Measurements from ENCODE around the gene OCA2.

Gene OCA2

DNA sequence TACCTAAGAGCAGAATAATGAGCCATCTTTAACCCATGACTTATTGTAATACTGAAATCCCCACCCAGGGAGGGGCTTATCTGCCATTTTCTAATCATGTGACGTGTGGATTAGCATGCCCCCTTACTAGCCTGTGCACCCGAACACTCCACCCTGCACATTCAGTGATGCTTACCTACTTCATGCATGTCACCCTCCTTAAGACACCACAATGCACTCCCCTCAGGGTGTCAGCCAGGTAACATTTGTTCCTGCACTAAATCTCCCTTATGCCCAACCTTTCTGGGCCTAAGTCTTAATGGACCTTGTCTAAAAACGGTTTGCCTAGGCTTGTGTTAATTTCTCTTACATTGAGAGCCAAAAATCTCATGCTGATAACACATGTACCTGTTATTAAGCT is 336.6 kb downstream of the OCA2 start:
- no peak overlapping the region for H3K4ac ChIP-seq (ENCODE audit: low read depth, low read length)

DNA sequence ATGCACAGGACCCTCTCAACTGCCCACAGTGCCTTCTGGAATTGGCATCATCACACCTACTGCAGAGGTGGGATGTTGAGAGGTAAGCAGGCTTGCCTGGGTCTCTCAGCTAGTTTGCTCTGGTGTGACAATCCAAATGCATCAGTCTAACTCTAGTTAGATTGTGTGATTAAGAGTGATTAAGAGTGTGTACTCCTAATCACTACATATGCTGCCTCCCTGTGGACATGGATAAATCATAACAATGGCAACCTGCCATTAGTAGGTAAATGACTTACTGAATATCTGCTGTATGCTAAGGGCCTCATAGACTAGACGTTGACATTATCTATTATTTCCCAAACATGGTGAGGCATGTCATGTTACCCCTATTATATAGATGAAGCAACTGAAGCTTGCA is 342.1 kb downstream of the OCA2 start:
- H3K4me3 ChIP-seq (ENCODE audit: low read depth, low read length): no peak overlapping the region
- no peak overlapping the region for H3K4ac ChIP-seq (ENCODE audit: low read depth, low read length)
- H3K79me2 ChIP-seq (ENCODE audit: control insufficient read depth, insufficient read depth, low read length, poor library complexity): no peaks in the 10 kb centered on the region
- no peaks in the 10 kb centered on the region for H3K79me1 ChIP-seq (ENCODE audit: low read length)
- no peak overlapping the region for H4K12ac ChIP-seq (ENCODE audit: low read depth, low read length)
- no peak overlapping the region for H2AK5ac ChIP-seq (ENCODE audit: low read length)
- peaks cover 2% of the 10 kb centered on the region for H3K9me3 ChIP-seq (ENCODE audit: insufficient read depth, low read depth, low read length)
- WGBS (ENCODE audit: extremely low coverage, insufficient coverage, insufficient read length): no CpG with 5 or more reads among the region's 1 CpG
- H3K18ac ChIP-seq (ENCODE audit: low read length): no peak overlapping the region
- no peak overlapping the region for H4K91ac ChIP-seq (ENCODE audit: low read depth, low read length)
- no peak overlapping the region for H2BK12ac ChIP-seq (ENCODE audit: low read length)
- no peak overlapping the region for H4K8ac ChIP-seq (ENCODE audit: low read depth, low read length)
- no peak for DNase-seq
- H3K9ac ChIP-seq (ENCODE audit: low read length): no peak overlapping the region
- H2BK120ac ChIP-seq (ENCODE audit: insufficient read depth, low read length, poor library complexity): no peak overlapping the region
- H2AFZ ChIP-seq (ENCODE audit: insufficient read depth, low read length, poor library complexity): no peak overlapping the region
- H3K36me3 ChIP-seq (ENCODE audit: control insufficient read depth in 1 of 2, insufficient read depth in 2 of 2, low read length in 2 of 2): no peaks in the 10 kb centered on the region
- no peak overlapping the region for H3K4me2 ChIP-seq (ENCODE audit: low read length)
- H3K4me1 ChIP-seq (ENCODE audit: control insufficient read depth in 1 of 2, insufficient read depth in 2 of 2, low read length in 2 of 2): no peaks in the 10 kb centered on the region
- H3K14ac ChIP-seq (ENCODE audit: low read length): no peak overlapping the region
- no peak overlapping the region for H2BK5ac ChIP-seq (ENCODE audit: low read depth, low read length, poor library complexity)
- H3K27ac ChIP-seq (ENCODE audit: low read depth, low read length): no peak overlapping the region
- no peaks in the 10 kb centered on the region for H3K27me3 ChIP-seq (ENCODE audit: insufficient read depth, low read length)
- H3K23ac ChIP-seq (ENCODE audit: low read length): no peak overlapping the region

More for the DNA sequence above, 336.6 kb downstream of the OCA2 start:
- no peaks in the 10 kb centered on the region for H3K27me3 ChIP-seq (ENCODE audit: insufficient read depth, low read length)
- no peak overlapping the region for H4K91ac ChIP-seq (ENCODE audit: low read depth, low read length)
- no peak overlapping the region for H2BK120ac ChIP-seq (ENCODE audit: insufficient read depth, low read length, poor library complexity)
- no peaks in the 10 kb centered on the region for H3K79me1 ChIP-seq (ENCODE audit: low read length)
- H2BK12ac ChIP-seq (ENCODE audit: low read length): no peak overlapping the region
- no peak overlapping the region for H2AK5ac ChIP-seq (ENCODE audit: low read length)
- no peak overlapping the region for H3K9ac ChIP-seq (ENCODE audit: low read length)
- no peak overlapping the region for H3K27ac ChIP-seq (ENCODE audit: low read depth, low read length)
- no peak overlapping the region for H3K4me3 ChIP-seq (ENCODE audit: low read depth, low read length)
- no peak overlapping the region for H3K4me2 ChIP-seq (ENCODE audit: low read length)
- no peak overlapping the region for H3K14ac ChIP-seq (ENCODE audit: low read length)
- H4K12ac ChIP-seq (ENCODE audit: low read depth, low read length): no peak overlapping the region
- no CpG with 5 or more reads among the region's 3 CpGs for WGBS (ENCODE audit: extremely low coverage, insufficient coverage, insufficient read length)
- no peak overlapping the region for H3K23ac ChIP-seq (ENCODE audit: low read length)
- H3K18ac ChIP-seq (ENCODE audit: low read length): no peak overlapping the region
- H3K9me3 ChIP-seq (ENCODE audit: insufficient read depth, low read depth, low read length): peaks cover 2% of the 10 kb centered on the region
- H3K79me2 ChIP-seq (ENCODE audit: control insufficient read depth, insufficient read depth, low read length, poor library complexity): no peaks in the 10 kb centered on the region
- H2AFZ ChIP-seq (ENCODE audit: insufficient read depth, low read length, poor library complexity): no peak overlapping the region
- no peaks in the 10 kb centered on the region for H3K36me3 ChIP-seq (ENCODE audit: control insufficient read depth in 1 of 2, insufficient read depth in 2 of 2, low read length in 2 of 2)
- H3K4me1 ChIP-seq (ENCODE audit: control insufficient read depth in 1 of 2, insufficient read depth in 2 of 2, low read length in 2 of 2): no peaks in the 10 kb centered on the region
- no peak overlapping the region for H4K8ac ChIP-seq (ENCODE audit: low read depth, low read length)
- no peak overlapping the region for H2BK5ac ChIP-seq (ENCODE audit: low read depth, low read length, poor library complexity)
- DNase-seq: no peak

DNA sequence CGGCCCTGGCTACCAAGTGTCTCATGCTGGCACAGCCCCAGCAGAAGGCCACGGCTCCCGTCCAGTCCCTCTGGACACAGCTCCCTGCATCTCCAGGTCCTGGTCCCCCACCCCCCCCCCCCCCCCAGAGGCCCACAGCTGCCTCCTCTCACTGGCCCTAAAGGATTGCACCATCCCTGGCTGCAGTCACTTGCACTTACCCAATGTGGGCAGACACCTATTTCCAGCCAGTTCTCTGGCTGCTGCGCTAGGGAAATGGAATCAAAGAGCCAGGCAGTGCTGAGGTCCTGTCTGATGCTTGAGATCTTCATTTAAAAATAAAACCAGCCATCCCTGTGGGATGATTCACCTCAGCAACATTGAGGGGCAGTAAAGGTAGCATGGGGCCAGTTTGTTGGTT is 346.4 kb downstream of the OCA2 start:
- Histone ChIP-seq H2BK12ac (ENCODE audit: low read length) (no peak overlapping the region), H2AK5ac (ENCODE audit: low read length) (no peak overlapping the region), H4K8ac (ENCODE audit: low read depth, low read length) (no peak overlapping the region), H4K91ac (ENCODE audit: low read depth, low read length) (no peak overlapping the region), H3K79me1 (ENCODE audit: low read length) (no peaks in the 10 kb centered on the region), H3K23ac (ENCODE audit: low read length) (no peak overlapping the region), H3K14ac (ENCODE audit: low read length) (no peak overlapping the region), H2BK5ac (ENCODE audit: low read depth, low read length, poor library complexity) (no peak overlapping the region), H3K4me3 (ENCODE audit: low read depth, low read length) (no peak overlapping the region), H3K27ac (ENCODE audit: low read depth, low read length) (no peak overlapping the region), H3K4ac (ENCODE audit: low read depth, low read length) (no peak overlapping the region), H3K4me1 (ENCODE audit: control insufficient read depth in 1 of 2, insufficient read depth in 2 of 2, low read length in 2 of 2) (no peaks in the 10 kb centered on the region), H4K12ac (ENCODE audit: low read depth, low read length) (no peak overlapping the region), H3K18ac (ENCODE audit: low read length) (no peak overlapping the region), H3K36me3 (ENCODE audit: control insufficient read depth in 1 of 2, insufficient read depth in 2 of 2, low read length in 2 of 2) (no peaks in the 10 kb centered on the region), H3K4me2 (ENCODE audit: low read length) (no peak overlapping the region), H3K9ac (ENCODE audit: low read length) (no peak overlapping the region), H3K27me3 (ENCODE audit: insufficient read depth, low read length) (no peaks in the 10 kb centered on the region), H3K79me2 (ENCODE audit: control insufficient read depth, insufficient read depth, low read length, poor library complexity) (no peaks in the 10 kb centered on the region), H2BK120ac (ENCODE audit: insufficient read depth, low read length, poor library complexity) (no peak overlapping the region), H3K9me3 (ENCODE audit: insufficient read depth, low read depth, low read length) (peaks cover 2% of the 10 kb centered on the region), H2AFZ (ENCODE audit: insufficient read depth, low read length, poor library complexity) (no peak overlapping the region)
- WGBS (ENCODE audit: extremely low coverage, insufficient coverage, insufficient read length): no CpG with 5 or more reads among the region's 4 CpGs
- no peak for DNase-seq

DNA sequence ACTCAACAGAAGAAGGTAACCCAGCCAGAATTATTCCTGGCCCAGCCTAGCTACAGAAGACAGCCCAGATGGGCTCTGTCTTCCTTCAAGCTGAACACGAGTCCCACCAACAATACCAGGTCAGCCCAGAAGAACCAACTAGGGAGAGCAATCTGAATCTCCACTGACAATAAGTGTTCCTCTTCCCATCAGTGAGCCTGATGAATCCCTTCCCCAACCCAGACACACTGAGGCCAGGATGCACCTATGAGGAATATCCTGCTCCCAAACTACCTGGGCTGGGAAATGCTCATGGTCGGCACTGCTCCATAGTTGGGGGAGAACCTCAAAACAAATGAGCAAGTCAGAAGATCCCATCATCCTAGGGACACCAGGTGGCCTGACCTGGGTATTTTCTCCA is 351.1 kb downstream of the OCA2 start:
- Histone ChIP-seq H3K4me3 (ENCODE audit: low read depth, low read length) (no peak overlapping the region), H3K4me2 (ENCODE audit: low read length) (no peak overlapping the region), H3K23ac (ENCODE audit: low read length) (no peak overlapping the region), H3K18ac (ENCODE audit: low read length) (no peak overlapping the region), H4K91ac (ENCODE audit: low read depth, low read length) (no peak overlapping the region), H2BK5ac (ENCODE audit: low read depth, low read length, poor library complexity) (no peak overlapping the region), H3K36me3 (ENCODE audit: control insufficient read depth in 1 of 2, insufficient read depth in 2 of 2, low read length in 2 of 2) (no peaks in the 10 kb centered on the region), H2BK120ac (ENCODE audit: insufficient read depth, low read length, poor library complexity) (no peak overlapping the region), H4K12ac (ENCODE audit: low read depth, low read length) (no peak overlapping the region), H3K9ac (ENCODE audit: low read length) (no peak overlapping the region), H3K4ac (ENCODE audit: low read depth, low read length) (no peak overlapping the region), H3K4me1 (ENCODE audit: control insufficient read depth in 1 of 2, insufficient read depth in 2 of 2, low read length in 2 of 2) (no peaks in the 10 kb centered on the region), H2AFZ (ENCODE audit: insufficient read depth, low read length, poor library complexity) (no peak overlapping the region), H2AK5ac (ENCODE audit: low read length) (no peak overlapping the region), H3K79me1 (ENCODE audit: low read length) (no peaks in the 10 kb centered on the region), H3K79me2 (ENCODE audit: control insufficient read depth, insufficient read depth, low read length, poor library complexity) (no peaks in the 10 kb centered on the region), H3K9me3 (ENCODE audit: insufficient read depth, low read depth, low read length) (no peaks in the 10 kb centered on the region), H3K27ac (ENCODE audit: low read depth, low read length) (no peak overlapping the region), H3K14ac (ENCODE audit: low read length) (no peak overlapping the region), H2BK12ac (ENCODE audit: low read length) (no peak overlapping the region), H3K27me3 (ENCODE audit: insufficient read depth, low read length) (no peaks in the 10 kb centered on the region), H4K8ac (ENCODE audit: low read depth, low read length) (no peak overlapping the region)
- no CpG with 5 or more reads among the region's 2 CpGs for WGBS (ENCODE audit: extremely low coverage, insufficient coverage, insufficient read length)
- no peak for DNase-seq

Data from trophoblast cell (in vitro differentiated cells and primary cell).